Keratinocyte (primary cell): ENCODE data around the gene KRTAP3-1. TPM values are rescaled to one million over a fixed set of nuclear protein-coding genes. Genes with fewer than 3 reads are reported as not detected.

Experiments
- DNase-seq: peaks from one replicate; pipeline ENCODE4 v3.0.0-alpha.2; 2011; ENCODE audit warnings: low read depth, missing footprints, low spot score
- FAIRE-seq: peaks from 2 replicates; lab custom pipeline; 2011; peaks lifted over from hg19 to GRCh38; lab: Jason Lieb, UNC
- H2AFZ ChIP-seq: 2 replicates; pipeline ENCODE4 v1.6.0; 2012; ENCODE audit warnings: low read length, control low read depth, inconsistent platforms; ENCODE audit not compliant: control insufficient read depth
- H3K27ac ChIP-seq: 2 replicates; pipeline ENCODE4 v1.5.1; 2011; ENCODE audit warnings: low read length; ENCODE audit not compliant: control insufficient read depth, insufficient read depth
- H3K27me3 ChIP-seq: 3 replicates; pipeline ENCODE4 v1.6.0; 2011; ENCODE audit warnings: low read length; ENCODE audit not compliant: control insufficient read depth, insufficient read depth; ENCODE audit errors: extremely low read depth
- H3K36me3 ChIP-seq, 2 experiments: 2 replicates in 1 of 2; 3 replicates in 1 of 2; pipeline ENCODE4 v1.5.1; 2011; ENCODE audit warnings: low read length in 2 of 2, mild to moderate bottlenecking in 1 of 2; ENCODE audit not compliant: control insufficient read depth in 2 of 2, insufficient read depth in 2 of 2; ENCODE audit errors: extremely low read depth in 1 of 2
- H3K4me1 ChIP-seq: 3 replicates; pipeline ENCODE4 v1.5.1; 2011; ENCODE audit warnings: low read length; ENCODE audit not compliant: control insufficient read depth, insufficient read depth; ENCODE audit errors: extremely low read depth
- H3K4me2 ChIP-seq: 3 replicates; pipeline ENCODE4 v1.6.0; 2011; ENCODE audit warnings: low read depth, low read length; ENCODE audit not compliant: control insufficient read depth, insufficient read depth; ENCODE audit errors: extremely low read depth
- H3K4me3 ChIP-seq, 3 experiments: fragments of 200-600 bp in 1 of 3; sonication (generic) in 1 of 3; 2 replicates in 2 of 3; 3 replicates in 1 of 3; pipeline ENCODE4 v1.5.1; 2011 to 2016; ENCODE audit warnings: low read length in 3 of 3, mild to moderate bottlenecking in 3 of 3, control low read depth in 2 of 3, inconsistent platforms in 1 of 3, low read depth in 1 of 3, mixed read lengths in 1 of 3, mixed run types in 1 of 3, moderate library complexity in 1 of 3; ENCODE audit not compliant: control insufficient read depth in 2 of 3, insufficient read depth in 2 of 3; ENCODE audit errors: extremely low read depth in 1 of 3
- H3K79me2 ChIP-seq: 2 replicates; pipeline ENCODE4 v1.6.0; 2012; ENCODE audit warnings: low read length; ENCODE audit not compliant: control insufficient read depth, insufficient read depth
- H3K9ac ChIP-seq: 3 replicates; pipeline ENCODE4 v1.6.0; 2011; ENCODE audit warnings: low read length; ENCODE audit not compliant: control insufficient read depth, insufficient read depth; ENCODE audit errors: extremely low read depth
- H3K9me1 ChIP-seq: 3 replicates; pipeline ENCODE4 v1.6.0; 2011; ENCODE audit warnings: low read length; ENCODE audit not compliant: control insufficient read depth, insufficient read depth; ENCODE audit errors: extremely low read depth
- H3K9me3 ChIP-seq: 2 replicates; pipeline ENCODE4 v1.5.1; 2012; ENCODE audit warnings: low read depth, low read length; ENCODE audit not compliant: control insufficient read depth
- H4K20me1 ChIP-seq: 3 replicates; pipeline ENCODE4 v1.6.0; 2011; ENCODE audit warnings: low read length; ENCODE audit not compliant: control insufficient read depth, insufficient read depth; ENCODE audit errors: extremely low read depth
- EZH2 ChIP-seq: IDR thresholded peaks from one replicate; pipeline ENCODE4 v1.6.1; 2012; ENCODE audit warnings: inconsistent platforms, mild to moderate bottlenecking, low read length, moderate library complexity
- dilution Hi-C: fragments of 300-500 bp; cut with MboI; formaldehyde crosslinking; loops from one replicate; pipeline ENCODE4 v1.7.0; 2020; ENCODE audit warnings: low sequenced_read_pairs; ENCODE audit not compliant: extremely low pct_ligation_motif_present
- polyA plus RNA-seq, 5 experiments: library from polyadenylated mRNA; depleted of rRNA in 3 of 5; stranded (reverse) in 3 of 5; stranded (forward) in 1 of 5; unstranded in 1 of 5; fragments of >200 nt; gene quantifications; 1 replicate in 1 of 5; 2 replicates in 3 of 5; 3 replicates in 1 of 5; pipeline versions ENCODE4 v1.2.1 to v1.2.3, GENCODE V29; 2011 to 2012; ENCODE audit warnings: missing spikeins in 2 of 5, low read depth in 1 of 5, low replicate concordance in 1 of 5
- TF ChIP-seq, protein P1 (sequence below), 3 experiments: IDR thresholded peaks in 1 of 3; conservative IDR thresholded peaks in 1 of 3; optimal IDR thresholded peaks in 1 of 3; 2 replicates in 2 of 3; 3 replicates in 1 of 3; pipeline versions ENCODE3 to v1.5.1; 2011; ENCODE audit warnings: low read length in 3 of 3, mild to moderate bottlenecking in 3 of 3, moderate library complexity in 2 of 3, control low read depth in 1 of 3, inconsistent platforms in 1 of 3; ENCODE audit not compliant: insufficient read depth in 2 of 3; ENCODE audit errors: extremely low read depth in 1 of 3

KRTAP3-1 gene
- polyA plus RNA-seq, 1 donor (not counting 4 experiments of a cell fraction or from before 2014, with no cell fraction given): not detected

DNA sequence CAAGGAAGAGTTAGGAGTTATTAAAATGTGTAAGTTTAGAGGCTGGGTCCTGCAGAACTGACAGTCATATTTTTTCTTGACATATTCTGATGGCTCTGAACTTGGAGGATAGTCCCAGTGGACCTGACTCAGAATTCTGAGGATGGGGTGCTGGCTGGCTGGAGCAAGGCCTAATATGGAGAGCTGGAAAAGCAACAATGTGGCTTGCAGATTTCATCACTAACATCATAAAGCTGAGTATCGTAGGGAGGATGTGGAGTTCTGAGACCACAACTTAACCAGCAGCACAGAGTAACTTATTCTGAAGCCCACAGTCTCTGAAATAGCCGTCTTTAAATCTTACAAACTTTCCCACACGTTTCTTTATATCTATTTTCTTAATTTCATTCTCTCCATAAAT lies 15.8 kb upstream of the KRTAP3-1 start:
- Histone ChIP-seq H3K9ac (no peak overlapping the region), H4K20me1 (no peaks in the 10 kb centered on the region), H3K4me3 (no peak overlapping the region), H3K79me2 (no peaks in the 10 kb centered on the region), H3K4me2 (no peak overlapping the region), H3K36me3 (no peaks in the 10 kb centered on the region), H3K27ac (no peak overlapping the region), H3K27me3 (no peaks in the 10 kb centered on the region), H2AFZ (no peak overlapping the region), H3K9me3 (no peaks in the 10 kb centered on the region), H3K4me1 (peaks cover 7% of the 10 kb centered on the region), H3K9me1 (no peaks in the 10 kb centered on the region)
- FAIRE-seq (no peak), DNase-seq (no peak)
- no peak for TF ChIP-seq EZH2
- TF ChIP-seq, protein P1, sequence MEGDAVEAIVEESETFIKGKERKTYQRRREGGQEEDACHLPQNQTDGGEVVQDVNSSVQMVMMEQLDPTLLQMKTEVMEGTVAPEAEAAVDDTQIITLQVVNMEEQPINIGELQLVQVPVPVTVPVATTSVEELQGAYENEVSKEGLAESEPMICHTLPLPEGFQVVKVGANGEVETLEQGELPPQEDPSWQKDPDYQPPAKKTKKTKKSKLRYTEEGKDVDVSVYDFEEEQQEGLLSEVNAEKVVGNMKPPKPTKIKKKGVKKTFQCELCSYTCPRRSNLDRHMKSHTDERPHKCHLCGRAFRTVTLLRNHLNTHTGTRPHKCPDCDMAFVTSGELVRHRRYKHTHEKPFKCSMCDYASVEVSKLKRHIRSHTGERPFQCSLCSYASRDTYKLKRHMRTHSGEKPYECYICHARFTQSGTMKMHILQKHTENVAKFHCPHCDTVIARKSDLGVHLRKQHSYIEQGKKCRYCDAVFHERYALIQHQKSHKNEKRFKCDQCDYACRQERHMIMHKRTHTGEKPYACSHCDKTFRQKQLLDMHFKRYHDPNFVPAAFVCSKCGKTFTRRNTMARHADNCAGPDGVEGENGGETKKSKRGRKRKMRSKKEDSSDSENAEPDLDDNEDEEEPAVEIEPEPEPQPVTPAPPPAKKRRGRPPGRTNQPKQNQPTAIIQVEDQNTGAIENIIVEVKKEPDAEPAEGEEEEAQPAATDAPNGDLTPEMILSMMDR (optimal IDR thresholded peaks at IDR 0.05 in 1 of 3, IDR thresholded peaks at IDR 0.05 in 1 of 3, conservative IDR thresholded peaks at IDR 0.05 in 1 of 3; ENCODE audit: extremely low read depth in 1 of 3, insufficient read depth in 2 of 3, low read length in 3 of 3): no peak
- dilution Hi-C loops: no loop called here

DNA sequence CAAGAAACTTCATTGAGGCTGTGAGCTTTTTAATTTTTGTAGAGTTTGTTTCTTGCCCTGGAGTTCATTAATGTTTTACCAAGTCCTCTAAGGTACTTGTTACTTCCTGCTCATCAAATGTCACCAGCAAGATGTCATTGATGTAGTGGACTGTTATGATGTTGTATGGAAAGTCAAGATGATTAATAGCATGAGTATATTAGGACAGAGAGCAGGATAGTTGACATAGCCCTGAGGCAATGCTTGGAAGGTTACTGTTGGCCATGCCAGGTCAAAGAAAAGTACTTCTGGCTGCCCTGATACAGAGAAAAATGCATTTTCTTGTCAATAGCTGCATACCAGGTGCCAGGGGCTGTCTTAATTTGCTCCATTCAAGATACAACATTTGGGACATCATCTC lies 11.4 kb upstream of the KRTAP3-1 start:
- H3K4me2 ChIP-seq: no peak overlapping the region
- FAIRE-seq (no peak), DNase-seq (no peak)
- H3K27me3 ChIP-seq: no peaks in the 10 kb centered on the region
- H3K9me1 ChIP-seq: no peaks in the 10 kb centered on the region
- no peaks in the 10 kb centered on the region for H3K4me1 ChIP-seq
- no peak overlapping the region for H3K9ac ChIP-seq
- H3K36me3 ChIP-seq: no peaks in the 10 kb centered on the region
- H2AFZ ChIP-seq: no peak overlapping the region
- H3K79me2 ChIP-seq: no peaks in the 10 kb centered on the region
- no peak overlapping the region for H3K4me3 ChIP-seq
- no peaks in the 10 kb centered on the region for H4K20me1 ChIP-seq
- dilution Hi-C loops: no loop called here
- no peaks in the 10 kb centered on the region for H3K9me3 ChIP-seq
- H3K27ac ChIP-seq: no peak overlapping the region
- TF ChIP-seq, protein P1 (optimal IDR thresholded peaks at IDR 0.05 in 1 of 3, IDR thresholded peaks at IDR 0.05 in 1 of 3, conservative IDR thresholded peaks at IDR 0.05 in 1 of 3; ENCODE audit: extremely low read depth in 1 of 3, insufficient read depth in 2 of 3, low read length in 3 of 3): no peak
- TF ChIP-seq EZH2: no peak
